Adrenal gland (tissue), 12 donors: ENCODE data around the gene FOXO3. TPM values are rescaled to one million over a fixed set of nuclear protein-coding genes. Genes with fewer than 3 reads are reported as not detected.

ENCODE experiments used
- DNase-seq, 7 donors: peaks; one replicate each; pipeline ENCODE4 v3.0.0-alpha.2; 2019 to 2020
- H3K27ac ChIP-seq, 5 donors: fragments of 200-600 bp; sonication (generic) in 4 of 5; 1 replicate in 3 of 5; 2 replicates in 2 of 5; pipeline versions ENCODE4 v1.5.1 to v1.8.0; 2016 to 2020; ENCODE audit warnings: mild to moderate bottlenecking in 1 of 5
- H3K27me3 ChIP-seq: fragments of 200-600 bp; 2 replicates; pipeline ENCODE4 v1.8.0; 2021
- H3K36me3 ChIP-seq, 2 donors: fragments of 200-600 bp; replicated peaks in 1 of 2; 1 replicate in 1 of 2; 2 replicates in 1 of 2; pipeline versions ENCODE4 v1.5.1 to v1.8.0; 2018 to 2022
- H3K4me1 ChIP-seq, 2 donors: fragments of 200-600 bp; replicated peaks in 1 of 2; 1 replicate in 1 of 2; 2 replicates in 1 of 2; pipeline versions ENCODE4 v1.5.1 to v1.8.0; 2018 to 2021
- H3K4me3 ChIP-seq, 4 donors: fragments of 200-600 bp; sonication (generic) in 3 of 4; one replicate each; pipeline ENCODE4 v1.5.1; 2016 to 2018
- H3K9me3 ChIP-seq, 3 donors: fragments of 200-600 bp; sonication (generic) in 1 of 3; replicated peaks in 1 of 3; 1 replicate in 2 of 3; 2 replicates in 1 of 3; pipeline versions ENCODE4 v1.5.1 to v1.8.0; 2016 to 2021
- POLR2A ChIP-seq, 2 donors: fragments of 450-650 bp; IDR thresholded peaks; one replicate each; pipeline ENCODE4 v1.6.1; 2017; ENCODE audit warnings: antibody characterized with exemption in 2 of 2, mild to moderate bottlenecking in 2 of 2, moderate library complexity in 1 of 2
- WGBS, 4 donors: extraction: QIAGEN DNeasy Blood & Tissue Kit in 2 of 4; methylation state at CpG; one replicate each; pipeline versions ENCODE4 v1.1.5 to v1.1.7; 2013 to 2017; 5-methylcytosine and 5-hydroxymethylcytosine counted together
- intact Hi-C, 2 donors: fragments of 100-400 bp; cut with DNase I; formaldehyde crosslinking; loops; one replicate each; pipeline versions ENCODE4 v1.14.1 to v1.15.0; 2022 to 2023
- polyA plus RNA-seq, 3 donors: library from polyadenylated mRNA; stranded (reverse); fragments of 200-250 nt in 2 of 3; fragments of 350-450 nt in 1 of 3; fragmentation: Illumina TruSeq in 1 of 3; extraction: RNeasy Lipid Tissue Mini Kit (QIAGEN cat#74804) in 1 of 3; gene quantifications; one replicate each; pipeline ENCODE4 v1.2.3, GENCODE V29; 2013 to 2014
- total RNA-seq, 9 donors: library from RNA; depleted of rRNA in 4 of 9; stranded (reverse); fragments of >200 nt in 4 of 9; fragments of 120-200 nt in 1 of 9; fragmentation: NEBNext Ultra II Directional in 1 of 9; extraction: Animal tissue kit (Norgen Biotek cat#: 25700) in 1 of 9; gene quantifications; one replicate each; pipeline versions ENCODE4 v1.1.0 to v1.2.4, GENCODE V29; 2013 to 2023
- TF ChIP-seq, protein P1 (sequence below), 6 experiments: fragments of 450-650 bp in 4 of 6; fragments of 200-600 bp in 2 of 6; sonication (generic) in 1 of 6; IDR thresholded peaks; 1 replicate in 5 of 6; 2 replicates in 1 of 6; pipeline versions ENCODE4 v1.5.1 to v1.8.0; 2016 to 2021; ENCODE audit warnings: antibody characterized with exemption in 6 of 6, mild to moderate bottlenecking in 2 of 6, moderate library complexity in 1 of 6
- donor health status: healthy with polysubstance abuse.
- donor health status: Bipolar disorder and iron deficiency.
- donor health status: DM: yes; HTN: yes; CAD: no.
- donor health status: DM: no; HTN: no; CAD: no.
- donor health status: DM: no; HTN: no; CAD: no.
- donor health status: DM: yes; HTN: yes; CAD: no.

Gene FOXO3
- total and polyA plus RNA-seq, 12 donors = 8.3 to 38.7 (median 23.4) TPM

DNA sequence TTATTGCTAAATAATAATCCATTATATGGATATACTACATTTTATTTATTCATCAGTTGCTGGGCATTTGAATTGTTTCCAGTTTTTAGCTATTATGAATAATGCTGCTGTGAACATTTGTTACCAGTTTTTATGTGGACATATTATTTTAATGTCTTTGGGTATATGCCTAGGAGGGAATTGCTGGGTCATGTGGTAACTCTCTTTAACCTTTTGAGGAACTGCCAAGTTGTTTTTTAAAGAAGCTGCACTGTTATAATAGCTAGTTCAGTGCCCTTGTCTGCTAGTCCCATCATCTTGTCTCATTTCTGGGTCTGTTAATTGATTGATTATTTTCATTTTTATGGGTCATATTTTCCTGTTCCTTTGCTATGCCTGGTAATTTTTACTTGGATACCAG, 56.3 kb downstream of the FOXO3 start:
- H3K36me3 ChIP-seq = no peaks in the 10 kb centered on the region
- H3K27me3 ChIP-seq = no peaks in the 10 kb centered on the region
- H3K4me3 ChIP-seq = no peak overlapping the region
- peaks cover 20 to 77% of the 10 kb centered on the region in 2 donors for H3K4me1 ChIP-seq
- H3K27ac ChIP-seq = no peak overlapping the region
- no peak for TF ChIP-seq POLR2A (IDR thresholded peaks at IDR 0.05)
- TF ChIP-seq, protein P1, sequence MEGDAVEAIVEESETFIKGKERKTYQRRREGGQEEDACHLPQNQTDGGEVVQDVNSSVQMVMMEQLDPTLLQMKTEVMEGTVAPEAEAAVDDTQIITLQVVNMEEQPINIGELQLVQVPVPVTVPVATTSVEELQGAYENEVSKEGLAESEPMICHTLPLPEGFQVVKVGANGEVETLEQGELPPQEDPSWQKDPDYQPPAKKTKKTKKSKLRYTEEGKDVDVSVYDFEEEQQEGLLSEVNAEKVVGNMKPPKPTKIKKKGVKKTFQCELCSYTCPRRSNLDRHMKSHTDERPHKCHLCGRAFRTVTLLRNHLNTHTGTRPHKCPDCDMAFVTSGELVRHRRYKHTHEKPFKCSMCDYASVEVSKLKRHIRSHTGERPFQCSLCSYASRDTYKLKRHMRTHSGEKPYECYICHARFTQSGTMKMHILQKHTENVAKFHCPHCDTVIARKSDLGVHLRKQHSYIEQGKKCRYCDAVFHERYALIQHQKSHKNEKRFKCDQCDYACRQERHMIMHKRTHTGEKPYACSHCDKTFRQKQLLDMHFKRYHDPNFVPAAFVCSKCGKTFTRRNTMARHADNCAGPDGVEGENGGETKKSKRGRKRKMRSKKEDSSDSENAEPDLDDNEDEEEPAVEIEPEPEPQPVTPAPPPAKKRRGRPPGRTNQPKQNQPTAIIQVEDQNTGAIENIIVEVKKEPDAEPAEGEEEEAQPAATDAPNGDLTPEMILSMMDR (IDR thresholded peaks at IDR 0.05) = no peak
- intact Hi-C loops = no loop called here
- DNase-seq = no peak
- peaks cover 0 to 4% (median 0%) of the 10 kb centered on the region in 3 donors for H3K9me3 ChIP-seq

DNA sequence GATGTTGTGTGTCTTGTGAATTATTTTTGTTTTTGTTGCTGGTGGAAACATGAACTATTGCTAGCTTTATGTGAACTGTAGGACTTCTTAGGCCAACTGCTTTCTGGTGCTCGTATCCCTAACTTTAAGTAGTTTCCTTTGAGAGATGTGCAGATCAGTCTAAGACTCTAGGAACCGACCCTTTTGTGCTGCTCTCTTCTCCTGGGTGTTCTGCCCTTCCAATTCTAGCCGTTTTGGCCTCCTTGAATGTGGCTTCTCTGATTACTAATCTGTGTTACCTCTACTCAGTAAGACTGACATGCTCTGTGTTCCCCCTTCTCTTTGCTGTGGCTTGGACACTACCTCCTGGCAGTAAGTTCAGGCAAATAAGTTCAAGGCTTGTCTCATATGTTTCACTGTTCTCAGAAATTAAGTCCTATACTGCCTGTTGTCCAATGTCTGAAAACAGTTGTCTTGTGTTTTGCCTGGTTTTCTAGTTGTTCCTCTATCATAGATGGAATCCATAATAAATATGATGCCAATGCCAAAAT, 58.0 kb downstream of the FOXO3 start:
- Histone ChIP-seq H3K4me3 (no peak overlapping the region), H3K27me3 (no peaks in the 10 kb centered on the region), H3K9me3 (peaks cover 0 to 1% (median 0%) of the 10 kb centered on the region in 3 donors), H3K27ac (peak overlapping the region in 2 of 5 donors; percentile 2), H3K4me1 (peaks cover 26 to 89% of the 10 kb centered on the region in 2 donors), H3K36me3 (no peaks in the 10 kb centered on the region)
- no peak for TF ChIP-seq POLR2A (IDR thresholded peaks at IDR 0.05)
- TF ChIP-seq, protein P1 (IDR thresholded peaks at IDR 0.05) = no peak
- 65 to 90% (median 83%) methylated on average over 3 of the region's 3 CpGs for WGBS, 4 donors
- intact Hi-C loops = no loop called here
- DNase-seq = no peak

DNA sequence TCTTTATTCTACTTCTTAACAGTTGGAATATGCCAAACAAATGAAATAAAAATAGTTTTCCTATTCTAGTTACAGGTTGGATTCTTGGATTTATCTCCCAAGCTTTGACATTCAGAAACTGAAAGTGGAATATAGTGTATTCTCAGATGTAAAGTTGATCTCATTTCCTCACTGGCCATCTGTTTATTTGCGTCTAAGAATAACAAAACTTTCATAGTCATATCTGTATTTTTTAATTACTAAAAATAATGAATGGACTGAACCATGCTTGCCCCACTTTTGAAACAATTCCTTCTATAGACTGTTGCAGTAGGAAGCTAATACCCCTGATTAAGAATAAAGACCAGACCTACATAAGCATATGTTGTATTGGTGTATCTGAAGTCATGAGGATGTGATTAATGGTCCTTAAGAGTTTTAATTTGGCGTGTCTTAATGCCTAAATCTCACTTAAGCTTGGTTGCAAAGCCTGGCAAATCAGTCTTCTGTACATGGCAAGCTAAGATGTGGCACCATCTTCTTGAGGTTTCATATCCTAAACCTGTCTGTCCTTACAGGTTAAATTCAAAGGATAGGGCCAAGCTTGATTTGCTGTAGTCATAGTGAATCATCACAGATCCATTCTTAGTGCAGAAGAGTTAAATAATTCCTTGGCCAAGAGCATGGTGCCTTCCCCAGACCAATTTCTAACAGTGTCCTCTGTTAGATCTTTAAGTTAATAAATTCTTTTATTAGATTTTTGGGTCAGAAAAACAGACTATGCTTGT, 58.9 kb downstream of the FOXO3 start:
- intact Hi-C loops = no loop called here
- 66 to 78% (median 75%) methylated on average over 2 of the region's 2 CpGs for WGBS, 4 donors
- H3K4me3 ChIP-seq = no peak overlapping the region
- H3K4me1 ChIP-seq = peaks cover 26 to 91% of the 10 kb centered on the region in 2 donors
- peak overlapping the region in 3 of 5 donors; percentile 2 to 8 (median 2) for H3K27ac ChIP-seq
- no peak for DNase-seq
- TF ChIP-seq POLR2A (IDR thresholded peaks at IDR 0.05) = no peak
- TF ChIP-seq, protein P1 (IDR thresholded peaks at IDR 0.05) = no peak
- H3K9me3 ChIP-seq = no peaks in the 10 kb centered on the region
- H3K36me3 ChIP-seq = no peaks in the 10 kb centered on the region
- no peaks in the 10 kb centered on the region for H3K27me3 ChIP-seq

DNA sequence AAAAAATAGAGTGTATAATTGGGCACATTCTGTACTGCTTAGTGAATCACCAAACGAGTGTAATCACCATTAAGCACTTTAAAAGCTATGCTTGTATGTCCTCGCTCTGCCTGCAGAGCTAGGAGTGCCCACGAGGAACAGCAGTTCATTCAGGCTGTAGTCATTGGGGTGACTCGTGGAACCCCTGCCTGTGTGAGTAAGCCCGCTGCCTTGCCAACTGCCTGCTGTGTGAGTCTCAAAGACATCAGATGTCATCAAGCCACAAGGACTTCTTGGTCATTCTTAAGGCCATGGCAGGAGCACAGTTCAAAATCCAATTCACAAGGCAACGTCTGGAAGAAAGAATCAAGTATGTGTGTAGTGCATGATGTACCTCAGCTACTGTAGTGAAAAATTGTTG, 60.4 kb downstream of the FOXO3 start:
- DNase-seq = peak; percentile 41 to 83 (median 65)
- H3K36me3 ChIP-seq = no peaks in the 10 kb centered on the region
- H3K4me1 ChIP-seq = peaks cover 26 to 88% of the 10 kb centered on the region in 2 donors
- H3K9me3 ChIP-seq = no peaks in the 10 kb centered on the region
- TF ChIP-seq, protein P1 (IDR thresholded peaks at IDR 0.05) = peak in 1 of 6 experiments; percentile 17
- no peak for TF ChIP-seq POLR2A (IDR thresholded peaks at IDR 0.05)
- intact Hi-C loops = no loop called here
- peak overlapping the region in 1 of 5 donors; percentile 26 for H3K27ac ChIP-seq
- H3K4me3 ChIP-seq = no peak overlapping the region
- H3K27me3 ChIP-seq = no peaks in the 10 kb centered on the region
- WGBS, 4 donors = 43 to 58% (median 55%) methylated on average over 6 of the region's 6 CpGs
